Uterus (tissue), 2 donors: ENCODE results near the gene TRIM8.

Experiments used
- CTCF ChIP-seq, 4 experiments: fragments of 200-600 bp in 2 of 4; fragments of 450-650 bp in 2 of 4; sonication (generic) in 2 of 4; IDR thresholded peaks; one replicate each; pipeline ENCODE4 v1.5.1; 2016 to 2019; ENCODE audit warnings: antibody characterized with exemption in 4 of 4, mild to moderate bottlenecking in 2 of 4, moderate library complexity in 1 of 4
- POLR2A ChIP-seq, 2 donors: fragments of 450-650 bp; IDR thresholded peaks; one replicate each; pipeline ENCODE4 v1.6.1; 2016; ENCODE audit warnings: antibody characterized with exemption in 2 of 2, mild to moderate bottlenecking in 1 of 2, moderate library complexity in 1 of 2

- no peak for TF ChIP-seq POLR2A (IDR thresholded peaks at IDR 0.05)
- no peak for TF ChIP-seq CTCF (IDR thresholded peaks at IDR 0.05)
These were observed 21.7 kb downstream of the TRIM8 start for GRCh38 chr10:102665904-102666509.
